Thymus (tissue), 11 donors: ENCODE results near the gene CEP152. TPM values are rescaled to one million over a fixed set of nuclear protein-coding genes. Genes with fewer than 3 reads are reported as not detected.

ENCODE experiments used
- DNase-seq, 9 donors: peaks; one replicate each; pipeline ENCODE4 v3.0.0-alpha.2; 2013; ENCODE audit warnings: low spot score in 9 of 9, low read depth in 6 of 9, missing footprints in 1 of 9
- H3K27ac ChIP-seq, 2 donors: one replicate each; pipeline ENCODE4 v1.5.1; 2013; ENCODE audit warnings: control low read depth in 1 of 2, low read depth in 1 of 2, low read length in 1 of 2, mild to moderate bottlenecking in 1 of 2, moderate library complexity in 1 of 2
- H3K27me3 ChIP-seq, 2 donors: one replicate each; pipeline ENCODE4 v1.5.1; 2013; ENCODE audit warnings: low read length in 1 of 2; ENCODE audit not compliant: control insufficient read depth in 2 of 2, insufficient read depth in 1 of 2
- H3K36me3 ChIP-seq, 2 donors: one replicate each; pipeline ENCODE4 v1.5.1; 2013; ENCODE audit warnings: low read length in 1 of 2, mild to moderate bottlenecking in 1 of 2, moderate library complexity in 1 of 2; ENCODE audit not compliant: control insufficient read depth in 2 of 2, insufficient read depth in 2 of 2
- H3K4me1 ChIP-seq, 2 donors: one replicate each; pipeline ENCODE4 v1.5.1; 2013; ENCODE audit warnings: low read length in 2 of 2; ENCODE audit not compliant: control insufficient read depth in 2 of 2, insufficient read depth in 2 of 2
- H3K4me3 ChIP-seq, 2 donors: one replicate each; pipeline ENCODE4 v1.5.1; 2013; ENCODE audit warnings: low read length in 2 of 2, control low read depth in 1 of 2, mild to moderate bottlenecking in 1 of 2
- H3K9me3 ChIP-seq, 2 donors: one replicate each; pipeline ENCODE4 v1.5.1; 2013; ENCODE audit warnings: low read length in 1 of 2, mild to moderate bottlenecking in 1 of 2; ENCODE audit not compliant: control insufficient read depth in 2 of 2, insufficient read depth in 1 of 2
- WGBS: extraction: QIAGEN DNeasy Blood & Tissue Kit; methylation state at CpG from one replicate; pipeline ENCODE4 v1.1.7; 2013; 5-methylcytosine and 5-hydroxymethylcytosine counted together
- polyA plus RNA-seq: library from polyadenylated mRNA; stranded (reverse); fragments of 200-250 nt; gene quantifications from one replicate; pipeline ENCODE4 v1.2.3, GENCODE V29; 2013
- total RNA-seq: library from RNA; stranded (reverse); fragments of 120-200 nt; gene quantifications from one replicate; pipeline ENCODE4 v1.2.4, GENCODE V29; 2013
- donor health status: healthy.

Gene CEP152
- total and polyA plus RNA-seq, 2 donors: 3.0 to 9.1 TPM

GRCh38 chr15:48845123-48845522 lies 34.3 kb upstream of the CEP152 start:
- H3K36me3 ChIP-seq: no peaks in the 10 kb centered on the region
- H3K4me3 ChIP-seq: no peak overlapping the region
- no peak for DNase-seq
- WGBS: 89% methylated on average over 1 of the region's 1 CpG
- H3K27ac ChIP-seq: no peak overlapping the region
- no peaks in the 10 kb centered on the region for H3K9me3 ChIP-seq
- H3K27me3 ChIP-seq: no peaks in the 10 kb centered on the region
- no peaks in the 10 kb centered on the region for H3K4me1 ChIP-seq

DNA sequence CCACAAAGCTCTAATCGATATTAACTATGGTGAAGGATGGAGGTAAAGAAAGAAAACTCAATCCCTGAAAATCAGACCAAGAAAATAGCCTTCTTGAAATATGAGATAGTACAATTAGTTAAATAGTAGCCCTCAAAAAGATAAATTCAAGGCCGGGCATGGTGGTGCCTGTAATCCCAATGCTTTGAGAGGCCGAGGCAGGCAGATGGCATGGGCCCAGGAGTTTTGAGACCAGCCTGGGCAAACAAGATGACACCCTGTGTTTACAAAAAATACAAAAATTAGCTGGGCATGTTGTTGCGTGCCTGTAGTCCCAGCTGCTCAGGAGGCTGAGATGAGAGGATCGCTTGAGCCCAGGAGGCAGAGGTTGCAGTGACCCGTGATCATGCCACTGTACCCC lies 31.6 kb upstream of the CEP152 start:
- Histone ChIP-seq H3K9me3 (no peaks in the 10 kb centered on the region), H3K36me3 (no peaks in the 10 kb centered on the region), H3K27me3 (no peaks in the 10 kb centered on the region), H3K4me1 (no peaks in the 10 kb centered on the region), H3K27ac (no peak overlapping the region), H3K4me3 (no peak overlapping the region)
- WGBS: 97% methylated on average over 6 of the region's 6 CpGs
- DNase-seq: no peak

GRCh38 chr15:48834756-48835155 lies 23.9 kb upstream of the CEP152 start:
- no peak for DNase-seq
- Histone ChIP-seq H3K27ac (no peak overlapping the region), H3K27me3 (no peaks in the 10 kb centered on the region), H3K9me3 (peaks cover 0 to 5% of the 10 kb centered on the region in 2 donors), H3K4me3 (no peak overlapping the region), H3K36me3 (no peaks in the 10 kb centered on the region), H3K4me1 (no peaks in the 10 kb centered on the region)
- WGBS: 96% methylated on average over 5 of the region's 5 CpGs

- H3K27ac ChIP-seq: no peak overlapping the region
- no peak for DNase-seq
- no peaks in the 10 kb centered on the region for H3K36me3 ChIP-seq
- no peaks in the 10 kb centered on the region for H3K27me3 ChIP-seq
- no peak overlapping the region for H3K4me3 ChIP-seq
- no peaks in the 10 kb centered on the region for H3K4me1 ChIP-seq
- H3K9me3 ChIP-seq: peaks cover 0 to 5% of the 10 kb centered on the region in 2 donors
Observed at GRCh38 chr15:48833526-48834239, 22.8 kb upstream of the CEP152 start.

DNA sequence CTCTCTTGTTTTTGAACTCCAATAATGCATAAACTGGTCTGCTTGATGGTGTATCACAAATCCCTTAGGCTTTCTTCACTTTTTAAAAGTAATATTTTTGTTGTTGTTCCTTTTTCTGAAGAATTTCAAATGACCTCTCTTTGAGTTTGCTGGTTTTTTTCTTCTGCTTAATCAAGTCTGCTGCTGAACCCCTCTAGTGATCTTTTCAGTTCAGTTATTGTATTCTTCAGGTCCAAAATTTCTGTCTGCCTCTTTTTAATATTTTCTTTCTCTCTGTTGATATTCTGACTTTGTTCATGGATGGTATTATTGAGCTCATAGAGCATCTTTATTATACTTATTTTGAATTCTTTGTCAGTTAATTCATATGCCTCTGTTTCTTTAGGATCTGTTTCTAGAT lies 21.8 kb upstream of the CEP152 start:
- Histone ChIP-seq H3K9me3 (peaks cover 0 to 5% of the 10 kb centered on the region in 2 donors), H3K4me3 (no peak overlapping the region), H3K4me1 (no peaks in the 10 kb centered on the region), H3K27ac (no peak overlapping the region), H3K36me3 (no peaks in the 10 kb centered on the region), H3K27me3 (no peaks in the 10 kb centered on the region)
- DNase-seq: no peak

- no peaks in the 10 kb centered on the region for H3K27me3 ChIP-seq
- H3K27ac ChIP-seq: no peak overlapping the region
- no peaks in the 10 kb centered on the region for H3K4me1 ChIP-seq
- H3K4me3 ChIP-seq: no peak overlapping the region
- H3K36me3 ChIP-seq: no peaks in the 10 kb centered on the region
- DNase-seq: no peak
- H3K9me3 ChIP-seq: peaks cover 0 to 3% of the 10 kb centered on the region in 2 donors
Observed at GRCh38 chr15:48828906-48829305, 18.0 kb upstream of the CEP152 start.

GRCh38 chr15:48828471-48828870 lies 17.6 kb upstream of the CEP152 start:
- Histone ChIP-seq H3K27ac (no peak overlapping the region), H3K27me3 (no peaks in the 10 kb centered on the region), H3K4me1 (no peaks in the 10 kb centered on the region), H3K36me3 (no peaks in the 10 kb centered on the region), H3K9me3 (peaks cover 0 to 3% of the 10 kb centered on the region in 2 donors), H3K4me3 (no peak overlapping the region)
- 41% methylated on average over 4 of the region's 4 CpGs for WGBS
- DNase-seq: no peak

DNA sequence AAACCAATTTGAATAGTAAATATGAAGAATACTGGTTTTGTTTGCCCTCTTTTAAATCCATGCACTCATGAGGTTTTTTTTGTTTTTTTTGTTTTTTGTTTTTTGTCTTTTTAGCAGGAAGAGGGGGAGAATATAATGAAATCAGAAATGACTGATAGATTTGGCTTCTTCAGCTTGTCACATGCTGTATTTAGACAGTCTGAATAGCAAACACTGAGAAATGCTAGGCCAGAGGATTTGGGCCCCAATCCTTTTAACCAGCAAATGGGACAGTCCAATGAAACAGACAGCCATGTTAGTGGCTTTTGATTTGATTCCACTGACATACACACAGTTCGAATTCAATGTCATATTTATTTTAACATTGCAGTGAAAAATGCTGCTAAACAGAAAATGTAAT lies 14.2 kb upstream of the CEP152 start:
- WGBS: 97% methylated on average over 1 of the region's 1 CpG
- Histone ChIP-seq H3K4me1 (no peaks in the 10 kb centered on the region), H3K27ac (no peak overlapping the region), H3K27me3 (no peaks in the 10 kb centered on the region), H3K9me3 (peaks cover 0 to 4% of the 10 kb centered on the region in 2 donors), H3K36me3 (no peaks in the 10 kb centered on the region), H3K4me3 (no peak overlapping the region)
- DNase-seq: no peak

GRCh38 chr15:48823706-48824105 lies 12.8 kb upstream of the CEP152 start:
- H3K27me3 ChIP-seq: no peaks in the 10 kb centered on the region
- peaks cover 0 to 4% of the 10 kb centered on the region in 2 donors for H3K9me3 ChIP-seq
- DNase-seq: no peak
- no peak overlapping the region for H3K27ac ChIP-seq
- no peaks in the 10 kb centered on the region for H3K4me1 ChIP-seq
- H3K4me3 ChIP-seq: no peak overlapping the region
- no peaks in the 10 kb centered on the region for H3K36me3 ChIP-seq
- 89% methylated on average over 1 of the region's 1 CpG for WGBS
